Stimulated activated CD4-positive, alpha-beta T cell treated with anti-CD3 and anti-CD28 coated beads, Interleukin-15, amount 100 ng/mL, for 1 hour (primary cell): Measurements from ENCODE around the gene OTOF.

Experiments used
- DNase-seq, 2 donors: peaks; one replicate each; pipeline ENCODE4 v3.0.0-alpha.2; 2020; ENCODE audit warnings: low read depth in 1 of 2, low spot score in 1 of 2

OTOF gene

GRCh38 chr2:26414311-26414710, 63.6 kb downstream of the OTOF start:
- DNase-seq, result no peak

GRCh38 chr2:26412091-26412673, 65.7 kb downstream of the OTOF start:
- no peak for DNase-seq

DNA sequence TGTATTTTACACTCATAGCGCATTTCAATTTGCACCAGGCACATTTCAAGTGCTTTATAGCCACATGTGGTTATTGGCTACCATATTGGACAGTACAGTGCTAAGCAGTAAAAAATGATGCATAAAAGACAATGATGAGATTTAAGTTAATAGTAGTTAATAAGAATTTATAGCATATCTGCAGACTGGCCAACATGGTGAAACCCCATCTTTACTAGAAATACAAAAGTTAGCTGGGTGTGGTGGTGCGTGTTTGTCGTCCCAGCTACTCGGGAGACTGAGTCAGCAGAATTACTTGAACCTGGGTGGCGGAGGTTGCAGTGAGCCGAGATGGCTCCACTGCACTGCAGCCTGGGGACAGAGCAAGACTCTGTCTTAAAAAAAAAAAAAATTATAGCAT, 66.5 kb downstream of the OTOF start:
- DNase-seq, result no peak

- DNase-seq, result no peak
Observed at GRCh38 chr2:26410764-26411243, 67.1 kb downstream of the OTOF start.

DNA sequence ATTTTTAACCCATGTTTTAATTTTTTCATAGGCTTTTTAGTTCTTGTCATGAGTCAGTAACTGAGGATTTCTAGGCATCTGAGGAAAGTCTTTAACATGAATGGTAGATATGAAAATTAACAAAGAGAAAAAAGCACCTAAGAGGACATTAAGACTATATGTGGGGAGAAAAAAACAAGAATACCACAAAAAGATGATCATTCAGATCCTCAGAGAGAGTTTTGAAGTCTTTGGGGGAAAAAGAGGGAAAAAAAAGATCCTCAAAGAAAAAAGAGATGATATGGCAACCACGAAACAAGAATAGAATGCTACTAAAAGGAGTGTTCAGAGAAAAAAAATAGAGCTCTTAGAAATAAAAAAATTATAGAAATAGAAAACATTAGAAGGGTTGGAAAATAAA, 68.1 kb downstream of the OTOF start:
- DNase-seq, result no peak

- DNase-seq, result no peak
Observed at GRCh38 chr2:26407526-26407925, 70.4 kb downstream of the OTOF start.
